AG04449 (cell line): ENCODE data around the gene LZTS2.

ENCODE experiments used
- CTCF ChIA-PET: fragments of 350-600 bp; formaldehyde crosslinking; extraction: SDS; loops from one replicate; lab custom pipeline; 2021; ENCODE audit warnings: antibody characterized with exemption; lab: Yijun Ruan, JAX
- POLR2A ChIA-PET: fragments of 400-600, 350-600 bp; formaldehyde crosslinking; extraction: SDS; loops from one replicate; lab custom pipeline; 2020; ENCODE audit warnings: antibody characterized with exemption, inconsistent platforms; lab: Yijun Ruan, JAX
- DNase-seq: peaks from one replicate; pipeline ENCODE4 v3.0.0-alpha.2; 2010; ENCODE audit warnings: low read depth, low spot score
- H3K4me3 ChIP-seq: 2 replicates; pipeline ENCODE4 v1.5.1; 2011; ENCODE audit warnings: low read depth, mild to moderate bottlenecking, control low read depth, low read length
- TF ChIP-seq, protein P1 (sequence below): IDR thresholded peaks from one replicate; pipeline ENCODE4 v1.5.1; 2011; ENCODE audit warnings: mild to moderate bottlenecking, moderate library complexity, low read length, control low read depth, inconsistent platforms; ENCODE audit not compliant: insufficient read depth; ENCODE audit errors: missing control alignments

The LZTS2 gene

DNA sequence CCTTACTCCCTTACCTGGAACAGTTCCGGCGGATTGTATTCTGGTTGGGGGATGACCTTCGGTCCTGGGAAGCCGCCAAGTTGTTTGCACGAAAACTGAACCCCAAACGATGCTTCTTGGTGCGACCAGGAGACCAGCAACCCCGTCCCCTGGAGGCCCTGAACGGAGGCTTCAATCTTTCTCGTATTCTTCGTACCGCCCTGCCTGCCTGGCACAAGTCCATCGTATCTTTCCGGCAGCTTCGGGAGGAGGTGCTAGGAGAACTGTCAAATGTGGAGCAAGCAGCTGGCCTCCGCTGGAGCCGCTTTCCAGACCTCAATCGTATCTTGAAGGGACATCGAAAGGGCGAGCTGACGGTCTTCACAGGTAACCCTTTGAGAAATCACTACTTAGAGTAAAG, 10.5 kb upstream of the LZTS2 start:
- ChIA-PET CTCF (interaction anchor here (1.0 to 26.4 kb wide), 5 partner anchors 7 to 45 kb away, joined by 3 to 803 read pairs (median 119); partner anchors contain the start of genes LZTS2, PDZD7 and SFXN3), POLR2A (no interaction called here)
- no peak for DNase-seq
- TF ChIP-seq, protein P1, sequence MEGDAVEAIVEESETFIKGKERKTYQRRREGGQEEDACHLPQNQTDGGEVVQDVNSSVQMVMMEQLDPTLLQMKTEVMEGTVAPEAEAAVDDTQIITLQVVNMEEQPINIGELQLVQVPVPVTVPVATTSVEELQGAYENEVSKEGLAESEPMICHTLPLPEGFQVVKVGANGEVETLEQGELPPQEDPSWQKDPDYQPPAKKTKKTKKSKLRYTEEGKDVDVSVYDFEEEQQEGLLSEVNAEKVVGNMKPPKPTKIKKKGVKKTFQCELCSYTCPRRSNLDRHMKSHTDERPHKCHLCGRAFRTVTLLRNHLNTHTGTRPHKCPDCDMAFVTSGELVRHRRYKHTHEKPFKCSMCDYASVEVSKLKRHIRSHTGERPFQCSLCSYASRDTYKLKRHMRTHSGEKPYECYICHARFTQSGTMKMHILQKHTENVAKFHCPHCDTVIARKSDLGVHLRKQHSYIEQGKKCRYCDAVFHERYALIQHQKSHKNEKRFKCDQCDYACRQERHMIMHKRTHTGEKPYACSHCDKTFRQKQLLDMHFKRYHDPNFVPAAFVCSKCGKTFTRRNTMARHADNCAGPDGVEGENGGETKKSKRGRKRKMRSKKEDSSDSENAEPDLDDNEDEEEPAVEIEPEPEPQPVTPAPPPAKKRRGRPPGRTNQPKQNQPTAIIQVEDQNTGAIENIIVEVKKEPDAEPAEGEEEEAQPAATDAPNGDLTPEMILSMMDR = no peak
- no peak overlapping the region for H3K4me3 ChIP-seq

DNA sequence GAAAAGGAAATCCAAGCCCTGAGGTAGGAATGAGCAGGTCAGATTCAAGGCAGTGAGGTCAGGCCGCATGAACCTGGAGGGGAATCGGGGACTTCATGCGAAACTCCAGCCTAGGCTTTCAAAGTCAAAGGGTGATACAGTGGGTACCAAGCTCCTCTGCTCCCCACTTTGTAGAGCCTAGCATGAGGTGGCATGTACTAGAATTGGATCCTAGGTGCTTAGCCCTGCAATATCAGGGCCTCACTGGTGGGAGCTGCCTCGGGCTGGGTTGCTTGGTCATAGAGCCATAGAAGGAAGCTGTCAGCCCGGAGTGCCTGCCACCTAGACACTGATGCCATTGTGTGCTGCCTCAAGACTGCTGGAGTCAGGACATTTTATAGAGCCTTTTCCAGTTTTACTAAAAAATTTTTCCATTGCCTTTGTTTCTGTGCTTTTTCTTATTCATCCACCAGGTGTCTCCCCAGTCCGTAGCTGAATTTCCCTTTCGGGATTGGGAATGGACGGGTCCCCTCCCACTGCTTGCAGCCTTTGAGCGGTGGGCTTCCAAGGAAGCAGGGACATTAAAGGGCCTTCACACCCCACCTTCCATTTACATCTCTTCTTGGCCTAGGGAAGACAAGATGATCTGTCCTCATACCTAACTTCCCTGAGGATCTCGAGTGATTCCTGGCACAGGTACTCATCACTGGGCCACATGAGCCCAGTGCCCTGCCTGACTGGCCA, 5.5 kb upstream of the LZTS2 start:
- TF ChIP-seq, protein P1 = peak; percentile 53
- no peak for DNase-seq
- ChIA-PET POLR2A (no interaction called here), CTCF (interaction anchor here (1.0 to 26.4 kb wide), 16 partner anchors 8 to 459 kb away, joined by 3 to 803 read pairs (median 6); partner anchors contain the start of genes KAZALD1, MRPL43, PDZD7 and SFXN3)
- no peak overlapping the region for H3K4me3 ChIP-seq

- DNase-seq = no peak
- CTCF ChIA-PET = interaction anchor here (0.8 to 26.4 kb wide), 10 partner anchors 9 to 147 kb away, joined by 3 to 803 read pairs (median 13); partner anchors contain the start of genes KAZALD1, MRPL43, PDZD7 and SFXN3
- TF ChIP-seq, protein P1 = no peak
- POLR2A ChIA-PET = no interaction called here
- no peak overlapping the region for H3K4me3 ChIP-seq
These were observed 4.4 kb upstream of the LZTS2 start for GRCh38 chr10:100995181-100995580.

- POLR2A ChIA-PET = interaction anchor here (2.0 kb wide), 1 partner anchor 15 kb away, joined by 8 read pairs; no protein-coding TSS in a partner anchor
- no peak for DNase-seq
- CTCF ChIA-PET = interaction anchor here (0.8 to 26.4 kb wide), 21 partner anchors 11 to 461 kb away, joined by 3 to 803 read pairs (median 4); partner anchors contain the start of genes HIF1AN, MRPL43, PDZD7 and SFXN3
- H3K4me3 ChIP-seq = peak overlapping the region; percentile 85
- TF ChIP-seq, protein P1 = no peak
These were observed 2.8 kb upstream of the LZTS2 start for GRCh38 chr10:100996678-100997359.

- CTCF ChIA-PET = interaction anchor here (0.6 to 26.4 kb wide), 24 partner anchors 11 to 462 kb away, joined by 3 to 803 read pairs (median 4); partner anchors contain the start of genes HIF1AN, KAZALD1, MRPL43 and PDZD7
- TF ChIP-seq, protein P1 = peak; percentile 88
- DNase-seq = no peak
- peak overlapping the region; percentile 85 for H3K4me3 ChIP-seq
- POLR2A ChIA-PET = interaction anchor here (0.9 to 2.0 kb wide), 4 partner anchors 9 to 34 kb away, joined by 3 to 8 read pairs (median 6); no protein-coding TSS in a partner anchor
These were observed 2.0 kb upstream of the LZTS2 start for GRCh38 chr10:100997360-100998182.
